Endothelial cell of umbilical vein (primary cell): ENCODE results near the gene CCNDBP1. TPM values are rescaled to one million over a fixed set of nuclear protein-coding genes. Genes with fewer than 3 reads are reported as not detected.

Experiments
- BruUV-seq: library from RNA; stranded (reverse); fragments of 400-500 nt; replicated peaks from 2 replicates; lab custom pipeline; 2021; lab: Mats Ljungman, UMichigan
- CTCF ChIA-PET: fragments of 300-600, 350-600 bp; sonication (Branson Sonifier 250); formaldehyde crosslinking; loops from one replicate; lab custom pipeline; 2021; ENCODE audit warnings: antibody characterized with exemption, inconsistent platforms; lab: Charles Lee
- POLR2A ChIA-PET: fragments of 300-600, 350-600 bp; sonication (Branson Sonifier 250); formaldehyde crosslinking; loops from one replicate; lab custom pipeline; 2021; ENCODE audit warnings: antibody characterized with exemption, inconsistent platforms; lab: Charles Lee
- DNase-seq: peaks from one replicate; pipeline ENCODE4 v3.0.0-alpha.2; 2011; ENCODE audit warnings: low read depth, low spot score
- FAIRE-seq: peaks from 2 replicates; lab custom pipeline; 2011; peaks lifted over from hg19 to GRCh38; lab: Jason Lieb, UNC
- H2AFZ ChIP-seq: 2 replicates; pipeline ENCODE4 v1.6.0; 2012; ENCODE audit warnings: low read depth, low read length, control low read depth, inconsistent platforms
- H3K27ac ChIP-seq: 2 replicates; pipeline ENCODE4 v1.5.1; 2011; ENCODE audit warnings: low read depth, mild to moderate bottlenecking, control low read depth, low read length, moderate library complexity; ENCODE audit not compliant: insufficient read depth
- H3K27me3 ChIP-seq, 2 experiments: 2 replicates each; pipeline versions ENCODE4 v1.6.0 to v1.6.1; 2011; ENCODE audit warnings: low read length in 2 of 2, mixed read lengths in 1 of 2; ENCODE audit not compliant: control insufficient read depth in 2 of 2, insufficient read depth in 2 of 2
- H3K36me3 ChIP-seq, 2 experiments: 2 replicates in 1 of 2; 3 replicates in 1 of 2; pipeline ENCODE4 v1.5.1; 2011; ENCODE audit warnings: low read length in 2 of 2, mild to moderate bottlenecking in 1 of 2, moderate library complexity in 1 of 2; ENCODE audit not compliant: control insufficient read depth in 2 of 2, insufficient read depth in 2 of 2; ENCODE audit errors: extremely low read depth in 1 of 2
- H3K4me1 ChIP-seq: 3 replicates; pipeline ENCODE4 v1.5.1; 2011; ENCODE audit warnings: mild to moderate bottlenecking, low read length; ENCODE audit not compliant: control insufficient read depth, insufficient read depth; ENCODE audit errors: extremely low read depth
- H3K4me2 ChIP-seq: 2 replicates; pipeline ENCODE4 v1.6.1; 2011; ENCODE audit warnings: low read length, control low read depth, mixed read lengths; ENCODE audit not compliant: insufficient read depth
- H3K4me3 ChIP-seq, 3 experiments: fragments of 200-600 bp in 1 of 3; sonication (generic), shearing (Covaris generic) in 1 of 3; replicated peaks in 1 of 3; 2 replicates each; pipeline ENCODE4 v1.5.1; 2011 to 2016; ENCODE audit warnings: control low read depth in 3 of 3, low read length in 3 of 3, mild to moderate bottlenecking in 2 of 3, inconsistent platforms in 1 of 3, low read depth in 1 of 3, moderate library complexity in 1 of 3; ENCODE audit not compliant: insufficient read depth in 1 of 3
- H3K79me2 ChIP-seq: 2 replicates; pipeline ENCODE4 v1.6.0; 2012; ENCODE audit warnings: low read length, inconsistent platforms; ENCODE audit not compliant: control insufficient read depth, insufficient read depth
- H3K9ac ChIP-seq: replicated peaks from 2 replicates; pipeline ENCODE3; 2011; ENCODE audit warnings: low read length, control low read depth; ENCODE audit not compliant: insufficient read depth; ENCODE audit errors: extremely low read depth
- H3K9me1 ChIP-seq: replicated peaks from 3 replicates; pipeline ENCODE4 v1.6.0; 2011; ENCODE audit warnings: mild to moderate bottlenecking, low read length; ENCODE audit not compliant: control insufficient read depth, insufficient read depth; ENCODE audit errors: extremely low read depth
- H3K9me3 ChIP-seq: replicated peaks from 2 replicates; pipeline ENCODE4 v1.5.1; 2012; ENCODE audit warnings: low read length, inconsistent platforms; ENCODE audit not compliant: control insufficient read depth, insufficient read depth
- H4K20me1 ChIP-seq: replicated peaks from 2 replicates; pipeline ENCODE3; 2011; ENCODE audit warnings: mild to moderate bottlenecking, low read length; ENCODE audit not compliant: control insufficient read depth, insufficient read depth; ENCODE audit errors: extremely low read depth
- CTCF ChIP-seq, 2 donors: IDR thresholded peaks; 1 replicate in 1 of 2; 2 replicates in 1 of 2; pipeline ENCODE4 v1.5.1; 2011; ENCODE audit warnings: low read length in 2 of 2, mild to moderate bottlenecking in 2 of 2, moderate library complexity in 2 of 2, control low read depth in 1 of 2, inconsistent platforms in 1 of 2, low read depth in 1 of 2; ENCODE audit not compliant: insufficient read depth in 1 of 2; ENCODE audit errors: extremely low read depth in 1 of 2
- EZH2 ChIP-seq: IDR thresholded peaks from 2 replicates; pipeline ENCODE4 v1.6.1; 2012; ENCODE audit warnings: borderline replicate concordance, low read depth, mild to moderate bottlenecking, moderate library complexity, low read length, inconsistent platforms; ENCODE audit not compliant: severe bottlenecking
- FOS ChIP-seq: IDR thresholded peaks from 2 replicates; pipeline ENCODE4 v1.6.1; 2011; ENCODE audit warnings: mild to moderate bottlenecking, low read length, moderate library complexity, borderline replicate concordance; ENCODE audit not compliant: insufficient read depth
- GATA2 ChIP-seq: IDR thresholded peaks from 2 replicates; pipeline ENCODE4 v1.7.0; 2011; ENCODE audit warnings: low read depth, mild to moderate bottlenecking, moderate library complexity, mixed read lengths, low read length; ENCODE audit not compliant: insufficient read length, insufficient read depth
- JUN ChIP-seq: IDR thresholded peaks from 2 replicates; pipeline ENCODE4 v1.6.1; 2011; ENCODE audit warnings: borderline replicate concordance, low read depth; ENCODE audit not compliant: insufficient read length, insufficient read depth
- MAX ChIP-seq: IDR thresholded peaks from 2 replicates; pipeline ENCODE4 v1.6.1; 2011; ENCODE audit not compliant: insufficient read depth, insufficient read length
- MYC ChIP-seq: IDR thresholded peaks from one replicate; pipeline ENCODE4 v1.6.1; 2011; ENCODE audit warnings: mild to moderate bottlenecking, low read depth, low read length
- POLR2A ChIP-seq: IDR thresholded peaks from 2 replicates; pipeline ENCODE4 v1.6.1; 2012; ENCODE audit warnings: low read depth, mild to moderate bottlenecking, control low read depth, low read length
- POLR2AphosphoS5 ChIP-seq: IDR thresholded peaks from 2 replicates; pipeline ENCODE4 v1.6.1; 2012; ENCODE audit warnings: low read depth, mild to moderate bottlenecking, control low read depth, low read length, moderate library complexity; ENCODE audit not compliant: insufficient read depth
- dilution Hi-C: fragments of 300-500 bp; cut with MboI; formaldehyde crosslinking; loops from one replicate; pipeline ENCODE4 v1.15.0; 2019; ENCODE audit warnings: low sequenced_read_pairs; ENCODE audit not compliant: extremely low pct_ligation_motif_present
- intact Hi-C: fragments of 100-400 bp; cut with micrococcal nuclease; formaldehyde crosslinking; loops from one replicate; pipeline ENCODE4 v1.10.0; 2022
- polyA plus RNA-seq, 4 experiments: library from polyadenylated mRNA; depleted of rRNA in 3 of 4; stranded (reverse) in 3 of 4; unstranded in 1 of 4; fragments of >200 nt; gene quantifications; 2 replicates each; pipeline versions ENCODE4 v1.2.1 to v1.2.3, GENCODE V29; 2011 to 2012; ENCODE audit warnings: missing spikeins in 1 of 4
- total RNA-seq: library from RNA; stranded (reverse); gene quantifications from 2 replicates; pipeline ENCODE4 v1.2.3, GENCODE V29; 2021

The CCNDBP1 gene
- total and polyA plus RNA-seq, 2 donors (not counting 3 experiments of a cell fraction or from before 2014, with no cell fraction given), result 39.9 to 54.9 TPM

GRCh38 chr15:43209059-43209824 lies 24.0 kb downstream of the CCNDBP1 start:
- intact Hi-C loops, result loop anchor here (10.0 kb wide), 1 partner anchor 504 kb away; no protein-coding TSS in a partner anchor

More at GRCh38 chr15:43209059-43209824, 24.0 kb downstream of the CCNDBP1 start:
- ChIA-PET CTCF (interaction anchor here (0.6 to 3.0 kb wide), 5 partner anchors 16 to 78 kb away, joined by 3 to 40 read pairs (median 5); partner anchors contain the start of gene CCNDBP1), POLR2A (no interaction called here)
- H4K20me1 ChIP-seq, result no peaks in the 10 kb centered on the region
- H3K79me2 ChIP-seq, result no peaks in the 10 kb centered on the region
- H3K4me2 ChIP-seq, result no peak overlapping the region
- DNase-seq (no peak), FAIRE-seq (no peak)
- dilution Hi-C loops, result no loop called here
- no peak overlapping the region for H2AFZ ChIP-seq
- H3K27me3 ChIP-seq, result peaks cover 9 to 23% of the 10 kb centered on the region in 2 experiments
- no peaks in the 10 kb centered on the region for H3K36me3 ChIP-seq
- H3K9ac ChIP-seq, result no peak overlapping the region
- no peaks in the 10 kb centered on the region for H3K9me1 ChIP-seq
- no TSS peak for BruUV-seq
- H3K27ac ChIP-seq, result no peak overlapping the region
- H3K4me1 ChIP-seq, result no peaks in the 10 kb centered on the region
- no peak for TF ChIP-seq JUN
- no peak for TF ChIP-seq MAX
- no peak for TF ChIP-seq POLR2A
- TF ChIP-seq POLR2AphosphoS5, result no peak
- no peak for TF ChIP-seq CTCF (IDR thresholded peaks at IDR 0.05; ENCODE audit: extremely low read depth in 1 of 2, insufficient read depth in 1 of 2, low read depth in 1 of 2, low read length in 2 of 2)
- no peak for TF ChIP-seq EZH2
- no peak for TF ChIP-seq GATA2
- TF ChIP-seq FOS, result no peak
- no peak for TF ChIP-seq MYC
- H3K9me3 ChIP-seq, result no peaks in the 10 kb centered on the region
- H3K4me3 ChIP-seq, result no peak overlapping the region
